HEK293 (cell line): Measurements from ENCODE around the gene SMIM44.

Source experiments
- CTCF ChIA-PET: fragments of 350-600 bp; formaldehyde crosslinking; extraction: SDS; loops from one replicate; lab custom pipeline; 2021; ENCODE audit warnings: antibody characterized with exemption; lab: Yijun Ruan, JAX
- POLR2A ChIA-PET: fragments of 300-600 bp; formaldehyde crosslinking; extraction: SDS; loops from one replicate; lab custom pipeline; 2020; ENCODE audit warnings: antibody characterized with exemption, inconsistent platforms; lab: Yijun Ruan, JAX
- H3K27ac ChIP-seq: fragments of 200-500 bp; sonication (Bioruptor generic); 2 replicates; pipeline ENCODE4 v1.5.1; 2014; ENCODE audit warnings: low read depth, low read length, control low read depth, inconsistent platforms; ENCODE audit errors: extremely low read depth
- H3K36me3 ChIP-seq, 2 experiments: fragments of 200-500 bp in 1 of 2; sonication (Bioruptor generic) in 1 of 2; 1 replicate in 1 of 2; 2 replicates in 1 of 2; pipeline ENCODE4 v1.5.1; 2014 to 2017; ENCODE audit warnings: inconsistent platforms in 2 of 2, low read length in 2 of 2; ENCODE audit not compliant: control insufficient read depth in 2 of 2, insufficient read depth in 1 of 2
- H3K4me1 ChIP-seq: fragments of 200-500 bp; sonication (Bioruptor generic); 2 replicates; pipeline ENCODE4 v1.5.1; 2014; ENCODE audit warnings: mild to moderate bottlenecking, low read length, inconsistent platforms; ENCODE audit not compliant: control insufficient read depth, insufficient read depth
- H3K4me3 ChIP-seq: 2 replicates; pipeline ENCODE4 v1.5.1; 2011; ENCODE audit warnings: low read depth, mild to moderate bottlenecking, control low read depth, low read length, moderate library complexity
- H3K9me3 ChIP-seq: fragments of 200-500 bp; sonication (Bioruptor generic); 2 replicates; pipeline ENCODE4 v1.5.1; 2014; ENCODE audit warnings: low read depth, low read length, inconsistent platforms; ENCODE audit not compliant: control insufficient read depth, insufficient read depth
- BCL11B ChIP-seq: fragments of 450-650 bp; formaldehyde crosslinking; IDR thresholded peaks from 2 replicates; pipeline ENCODE4 v1.5.1; 2016; ENCODE audit warnings: low read depth, missing biosample characterization, missing genetic modification characterization
- EGR2 ChIP-seq: fragments of 450-650 bp; formaldehyde crosslinking; IDR thresholded peaks from 2 replicates; pipeline ENCODE4 v1.5.1; 2016; ENCODE audit warnings: low read depth, missing biosample characterization, missing genetic modification characterization
- ELK4 ChIP-seq: IDR thresholded peaks from 2 replicates; pipeline ENCODE4 v1.6.1; 2011; ENCODE audit warnings: mild to moderate bottlenecking, low read depth, low read length, borderline replicate concordance
- HIC1 ChIP-seq: fragments of 450-650 bp; formaldehyde crosslinking; IDR thresholded peaks from 2 replicates; pipeline ENCODE4 v1.5.1; 2016; ENCODE audit warnings: missing biosample characterization, missing genetic modification characterization
- PRDM1 ChIP-seq: fragments of 450-650 bp; formaldehyde crosslinking; IDR thresholded peaks from 2 replicates; pipeline ENCODE4; 2016; ENCODE audit warnings: missing biosample characterization, missing genetic modification characterization
- SALL2 ChIP-seq: fragments of 450-650 bp; formaldehyde crosslinking; IDR thresholded peaks from 2 replicates; pipeline ENCODE4 v1.5.0; 2017; ENCODE audit warnings: missing biosample characterization, mild to moderate bottlenecking, missing genetic modification characterization, borderline replicate concordance
- SP2 ChIP-seq: fragments of 450-650 bp; formaldehyde crosslinking; IDR thresholded peaks from 2 replicates; pipeline ENCODE4 v1.5.1; 2016; ENCODE audit warnings: missing biosample characterization, missing genetic modification characterization
- ZFHX2 ChIP-seq: fragments of 450-650 bp; formaldehyde crosslinking; conservative IDR thresholded peaks from 2 replicates; pipeline ENCODE4 v1.5.1; 2016; ENCODE audit warnings: missing biosample characterization, missing genetic modification characterization
- ZFP69B ChIP-seq: fragments of 450-650 bp; formaldehyde crosslinking; IDR thresholded peaks from 2 replicates; pipeline ENCODE4 v1.5.1; 2016; ENCODE audit warnings: missing biosample characterization, missing genetic modification characterization
- ZIC2 ChIP-seq: fragments of 450-650 bp; formaldehyde crosslinking; IDR thresholded peaks from 2 replicates; pipeline ENCODE4 v1.5.1; 2016; ENCODE audit warnings: missing biosample characterization, missing genetic modification characterization
- ZNF146 ChIP-seq: fragments of 450-650 bp; formaldehyde crosslinking; IDR thresholded peaks from 2 replicates; pipeline ENCODE4 v1.5.1; 2016; ENCODE audit warnings: missing biosample characterization, missing genetic modification characterization
- ZNF155 ChIP-seq: fragments of 450-650 bp; formaldehyde crosslinking; IDR thresholded peaks from 2 replicates; pipeline ENCODE4 v1.5.1; 2016; ENCODE audit warnings: missing biosample characterization, missing genetic modification characterization
- ZNF23 ChIP-seq: fragments of 450-650 bp; formaldehyde crosslinking; IDR thresholded peaks from 2 replicates; pipeline ENCODE4 v1.5.1; 2016; ENCODE audit warnings: missing biosample characterization, missing genetic modification characterization, borderline replicate concordance
- ZNF248 ChIP-seq: fragments of 450-650 bp; formaldehyde crosslinking; IDR thresholded peaks from 2 replicates; pipeline ENCODE4 v1.5.1; 2017; ENCODE audit warnings: missing biosample characterization, missing genetic modification characterization
- ZNF302 ChIP-seq: fragments of 450-650 bp; formaldehyde crosslinking; IDR thresholded peaks from 2 replicates; pipeline ENCODE4 v1.5.1; 2016; ENCODE audit warnings: missing biosample characterization, missing genetic modification characterization, low read depth
- ZNF335 ChIP-seq: fragments of 450-650 bp; formaldehyde crosslinking; conservative IDR thresholded peaks from 2 replicates; pipeline ENCODE4 v1.5.1; 2016; ENCODE audit warnings: missing biosample characterization, missing genetic modification characterization
- ZNF391 ChIP-seq: fragments of 450-650 bp; formaldehyde crosslinking; IDR thresholded peaks from 2 replicates; pipeline ENCODE4 v1.5.1; 2016; ENCODE audit warnings: low read depth, missing biosample characterization, missing genetic modification characterization, borderline replicate concordance
- ZNF514 ChIP-seq: fragments of 450-650 bp; formaldehyde crosslinking; IDR thresholded peaks from 2 replicates; pipeline ENCODE4 v1.5.1; 2016; ENCODE audit warnings: missing biosample characterization, missing genetic modification characterization
- ZNF518A ChIP-seq: fragments of 450-650 bp; formaldehyde crosslinking; conservative IDR thresholded peaks from 2 replicates; pipeline ENCODE4 v1.5.1; 2016; ENCODE audit warnings: low read depth, missing biosample characterization, missing genetic modification characterization
- ZNF529 ChIP-seq: fragments of 450-650 bp; formaldehyde crosslinking; IDR thresholded peaks from 2 replicates; pipeline ENCODE4 v1.5.1; 2017; ENCODE audit warnings: missing genetic modification characterization, missing biosample characterization; ENCODE audit not compliant: insufficient replicate concordance
- ZNF530 ChIP-seq: fragments of 450-650 bp; formaldehyde crosslinking; IDR thresholded peaks from 2 replicates; pipeline ENCODE4 v1.5.1; 2016; ENCODE audit warnings: low read depth, missing biosample characterization, missing genetic modification characterization
- ZNF623 ChIP-seq: fragments of 450-650 bp; formaldehyde crosslinking; IDR thresholded peaks from 2 replicates; pipeline ENCODE4 v1.5.1; 2016; ENCODE audit warnings: missing biosample characterization, missing genetic modification characterization
- ZNF658 ChIP-seq: fragments of 450-650 bp; formaldehyde crosslinking; IDR thresholded peaks from 2 replicates; pipeline ENCODE4; 2016; ENCODE audit warnings: missing biosample characterization, missing genetic modification characterization
- ZNF660 ChIP-seq: fragments of 450-650 bp; IDR thresholded peaks from 2 replicates; pipeline ENCODE4 v1.5.1; 2018; ENCODE audit warnings: missing biosample characterization, mild to moderate bottlenecking, missing genetic modification characterization
- ZNF707 ChIP-seq: fragments of 450-650 bp; formaldehyde crosslinking; IDR thresholded peaks from 2 replicates; pipeline ENCODE4 v1.5.1; 2016; ENCODE audit warnings: missing biosample characterization, missing genetic modification characterization

Gene SMIM44

DNA sequence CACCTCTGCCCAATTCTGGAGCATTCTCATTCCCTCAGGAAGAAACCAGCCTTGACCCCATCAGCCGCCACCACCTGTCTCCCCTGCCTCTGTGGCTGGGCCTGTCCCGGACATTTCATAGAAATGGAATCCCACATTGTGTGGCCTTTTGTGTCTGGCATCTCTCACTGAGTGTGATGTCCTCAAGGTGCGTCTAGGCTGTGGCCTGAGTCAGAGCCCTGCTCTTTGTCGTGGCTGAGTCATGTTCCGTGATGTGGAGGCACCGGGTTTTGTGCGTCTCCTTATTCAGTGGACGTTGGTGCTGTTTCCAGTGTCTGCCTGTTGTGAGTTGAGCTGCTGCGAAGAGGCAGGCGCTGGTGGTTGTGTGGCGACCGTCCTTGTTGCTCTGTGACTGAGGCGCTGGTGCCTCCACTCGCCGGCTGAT lies 26.3 kb upstream of the SMIM44 start:
- Histone ChIP-seq H3K4me1 (peaks cover 2% of the 10 kb centered on the region; the same call in 1 of the 2 replicates), H3K27ac (no peak overlapping the region), H3K4me3 (no peak overlapping the region), H3K9me3 (no peaks in the 10 kb centered on the region), H3K36me3 (peaks cover 14 to 53% of the 10 kb centered on the region in 2 experiments; a peak in 2 of 3 replicates)
- no peak for TF ChIP-seq ZIC2 (tag by site-specific recombination)
- no peak for TF ChIP-seq ZNF302 (tag by site-specific recombination)
- TF ChIP-seq PRDM1 (tag by site-specific recombination) = no peak
- no peak for TF ChIP-seq ZNF335 (tag by site-specific recombination)
- no peak for TF ChIP-seq SP2
- TF ChIP-seq ZNF707 (tag by site-specific recombination) = no peak
- ChIA-PET POLR2A (no interaction called here), CTCF (interaction anchor here (0.5 kb wide), 1 partner anchor 23 kb away, joined by 3 read pairs; no protein-coding TSS in a partner anchor)

- ChIA-PET POLR2A (interaction anchor here (0.7 kb wide), 1 partner anchor 98 kb away, joined by 10 read pairs; the partner anchor contains the start of gene TBXA2R), CTCF (no interaction called here)
- Histone ChIP-seq H3K4me1 (peaks cover 2% of the 10 kb centered on the region; the same call in 1 of the 2 replicates), H3K36me3 (peaks cover 14 to 53% of the 10 kb centered on the region in 2 experiments; a peak in 2 of 3 replicates), H3K9me3 (no peaks in the 10 kb centered on the region)
- TF ChIP-seq ZFHX2 (tag by site-specific recombination) (peak; percentile 63), ELK4 (no peak), HIC1 (tag by site-specific recombination) (peak; percentile 73), ZNF530 (tag by site-specific recombination) (no peak), ZNF529 (tag by site-specific recombination) (no peak), ZNF623 (tag by site-specific recombination) (no peak), ZNF248 (no peak), ZNF146 (tag by site-specific recombination) (no peak), ZFP69B (tag by site-specific recombination) (no peak), EGR2 (tag by site-specific recombination) (peak; percentile 76), SALL2 (tag by site-specific recombination) (no peak), ZNF514 (tag by site-specific recombination) (no peak), ZNF658 (tag by site-specific recombination) (no peak), ZNF660 (tag by site-specific recombination) (no peak), BCL11B (tag by site-specific recombination) (no peak), ZNF391 (tag by site-specific recombination) (no peak), ZNF155 (no peak), ZNF518A (tag by site-specific recombination) (no peak), ZNF23 (tag by site-specific recombination) (no peak)
- TF ChIP-seq, all 188 proteins: peak for 3
- Histone ChIP-seq H3K27ac (no peak overlapping the region), H3K4me3 (no peak overlapping the region)
Measured at GRCh38 chr19:3508771-3509535, 25.7 kb upstream of the SMIM44 start.
